ENCODE measurements around the gene COG3. TPM values are rescaled to one million over a fixed set of nuclear protein-coding genes. Genes with fewer than 3 reads are reported as not detected.

COG3 gene
- polyA plus RNA-seq, 1 donor from 2014 or later, result 29.6 TPM

GRCh38 chr13:45472171-45472705 is 7.5 kb downstream of the COG3 start:
- Mint-ChIP-seq H3K36me3 (peaks cover 4% of the 10 kb centered on the region), H3K27ac (no peak overlapping the region), H3K4me3 (peak overlapping the region in 2 of 4 donors; percentile 17 to 30)

GRCh38 chr13:45473627-45474026 is 8.9 kb downstream of the COG3 start:
- no peaks in the 10 kb centered on the region for H3K27me3 Mint-ChIP-seq
- peaks cover 27 to 36% (median 35%) of the 10 kb centered on the region in 3 donors for H3K4me1 Mint-ChIP-seq
- H3K27ac Mint-ChIP-seq, result no peak overlapping the region
- H3K9me3 Mint-ChIP-seq, result no peaks in the 10 kb centered on the region
- H3K4me3 Mint-ChIP-seq, result no peak overlapping the region
- peaks cover 4% of the 10 kb centered on the region for H3K36me3 Mint-ChIP-seq

More at GRCh38 chr13:45472171-45472705, 7.5 kb downstream of the COG3 start:
- Mint-ChIP-seq H3K4me1 (peaks cover 37 to 46% (median 46%) of the 10 kb centered on the region in 3 donors), H3K9me3 (no peaks in the 10 kb centered on the region), H3K27me3 (no peaks in the 10 kb centered on the region)

GRCh38 chr13:45474584-45475454 is 10.1 kb downstream of the COG3 start:
- Mint-ChIP-seq H3K4me3 (peak overlapping the region in 1 of 4 donors; percentile 37), H3K27ac (no peak overlapping the region), H3K36me3 (peaks cover 4% of the 10 kb centered on the region), H3K9me3 (no peaks in the 10 kb centered on the region), H3K4me1 (peaks cover 22 to 33% (median 32%) of the 10 kb centered on the region in 3 donors), H3K27me3 (no peaks in the 10 kb centered on the region)

GRCh38 chr13:45479661-45480060 is 14.9 kb downstream of the COG3 start:
- H3K27ac Mint-ChIP-seq, result no peak overlapping the region
- H3K4me3 Mint-ChIP-seq, result no peak overlapping the region
- no peaks in the 10 kb centered on the region for H3K27me3 Mint-ChIP-seq
- no peaks in the 10 kb centered on the region for H3K9me3 Mint-ChIP-seq
- H3K36me3 Mint-ChIP-seq, result peaks cover 2% of the 10 kb centered on the region
- peaks cover 3 to 4% (median 3%) of the 10 kb centered on the region in 3 donors for H3K4me1 Mint-ChIP-seq

GRCh38 chr13:45481688-45482087 is 16.9 kb downstream of the COG3 start:
- H3K4me1 Mint-ChIP-seq, result peaks cover 0 to 2% (median 0%) of the 10 kb centered on the region in 3 donors
- H3K27me3 Mint-ChIP-seq, result no peaks in the 10 kb centered on the region
- no peak overlapping the region for H3K27ac Mint-ChIP-seq
- peaks cover 2% of the 10 kb centered on the region for H3K36me3 Mint-ChIP-seq
- H3K4me3 Mint-ChIP-seq, result no peak overlapping the region
- no peaks in the 10 kb centered on the region for H3K9me3 Mint-ChIP-seq

GRCh38 chr13:45482571-45483173 is 17.9 kb downstream of the COG3 start:
- no peaks in the 10 kb centered on the region for H3K27me3 Mint-ChIP-seq
- H3K27ac Mint-ChIP-seq, result peak overlapping the region in 1 of 3 donors; percentile 29
- no peaks in the 10 kb centered on the region for H3K9me3 Mint-ChIP-seq
- H3K4me3 Mint-ChIP-seq, result no peak overlapping the region
- H3K4me1 Mint-ChIP-seq, result peaks cover 0 to 3% (median 0%) of the 10 kb centered on the region in 3 donors
- peaks cover 2% of the 10 kb centered on the region for H3K36me3 Mint-ChIP-seq

GRCh38 chr13:45487604-45488003 is 22.9 kb downstream of the COG3 start:
- H3K36me3 Mint-ChIP-seq, result peaks cover 2% of the 10 kb centered on the region
- H3K9me3 Mint-ChIP-seq, result no peaks in the 10 kb centered on the region
- H3K27ac Mint-ChIP-seq, result no peak overlapping the region
- H3K4me3 Mint-ChIP-seq, result no peak overlapping the region
- H3K4me1 Mint-ChIP-seq, result peaks cover 0 to 3% (median 0%) of the 10 kb centered on the region in 3 donors
- H3K27me3 Mint-ChIP-seq, result no peaks in the 10 kb centered on the region

- Mint-ChIP-seq H3K27ac (no peak overlapping the region), H3K27me3 (no peaks in the 10 kb centered on the region), H3K4me1 (peaks cover 0 to 3% (median 0%) of the 10 kb centered on the region in 3 donors), H3K36me3 (peaks cover 2% of the 10 kb centered on the region), H3K4me3 (no peak overlapping the region), H3K9me3 (no peaks in the 10 kb centered on the region)
Measured at GRCh38 chr13:45490068-45490467, 25.3 kb downstream of the COG3 start.

- Mint-ChIP-seq H3K36me3 (peaks cover 3% of the 10 kb centered on the region), H3K4me3 (no peak overlapping the region), H3K9me3 (no peaks in the 10 kb centered on the region), H3K4me1 (no peaks in the 10 kb centered on the region), H3K27me3 (no peaks in the 10 kb centered on the region), H3K27ac (no peak overlapping the region)
Measured at GRCh38 chr13:45492538-45492937, 27.8 kb downstream of the COG3 start.

GRCh38 chr13:45496942-45497341 is 32.2 kb downstream of the COG3 start:
- Mint-ChIP-seq H3K4me1 (peaks cover 0 to 2% (median 0%) of the 10 kb centered on the region in 3 donors), H3K27ac (no peak overlapping the region), H3K36me3 (peaks cover 17% of the 10 kb centered on the region), H3K27me3 (no peaks in the 10 kb centered on the region), H3K4me3 (no peak overlapping the region), H3K9me3 (no peaks in the 10 kb centered on the region)

GRCh38 chr13:45500492-45501174 is 35.9 kb downstream of the COG3 start:
- no peaks in the 10 kb centered on the region for H3K27me3 Mint-ChIP-seq
- no peaks in the 10 kb centered on the region for H3K9me3 Mint-ChIP-seq
- H3K36me3 Mint-ChIP-seq, result peaks cover 22% of the 10 kb centered on the region
- peaks cover 0 to 2% (median 0%) of the 10 kb centered on the region in 3 donors for H3K4me1 Mint-ChIP-seq
- no peak overlapping the region for H3K27ac Mint-ChIP-seq
- H3K4me3 Mint-ChIP-seq, result no peak overlapping the region

- peaks cover 22% of the 10 kb centered on the region for H3K36me3 Mint-ChIP-seq
- H3K4me1 Mint-ChIP-seq, result peaks cover 0 to 2% (median 0%) of the 10 kb centered on the region in 3 donors
- H3K27ac Mint-ChIP-seq, result no peak overlapping the region
- H3K27me3 Mint-ChIP-seq, result no peaks in the 10 kb centered on the region
- H3K9me3 Mint-ChIP-seq, result no peaks in the 10 kb centered on the region
- no peak overlapping the region for H3K4me3 Mint-ChIP-seq
Measured at GRCh38 chr13:45501175-45501526, 36.4 kb downstream of the COG3 start.

GRCh38 chr13:45503658-45504057 is 38.9 kb downstream of the COG3 start:
- Mint-ChIP-seq H3K4me3 (no peak overlapping the region), H3K27ac (peak overlapping the region in 2 of 3 donors; percentile 15 to 40), H3K27me3 (no peaks in the 10 kb centered on the region), H3K4me1 (peaks cover 5 to 7% (median 7%) of the 10 kb centered on the region in 3 donors), H3K9me3 (no peaks in the 10 kb centered on the region), H3K36me3 (peaks cover 14% of the 10 kb centered on the region)

GRCh38 chr13:45506811-45507210 is 42.1 kb downstream of the COG3 start:
- Mint-ChIP-seq H3K4me3 (no peak overlapping the region), H3K9me3 (no peaks in the 10 kb centered on the region), H3K27me3 (no peaks in the 10 kb centered on the region), H3K27ac (peak overlapping the region in 2 of 3 donors; percentile 4 to 20), H3K4me1 (peaks cover 11 to 16% (median 11%) of the 10 kb centered on the region in 3 donors), H3K36me3 (peaks cover 8% of the 10 kb centered on the region)

- Mint-ChIP-seq H3K4me3 (peak overlapping the region in 1 of 4 donors; percentile 47), H3K27me3 (no peaks in the 10 kb centered on the region), H3K9me3 (no peaks in the 10 kb centered on the region), H3K27ac (peak overlapping the region; percentile 12 to 82 (median 25)), H3K4me1 (peaks cover 11 to 16% (median 11%) of the 10 kb centered on the region in 3 donors), H3K36me3 (peaks cover 5% of the 10 kb centered on the region)
Measured at GRCh38 chr13:45508776-45509175, 44.0 kb downstream of the COG3 start.

Data from IgD-negative memory B cell (primary cell).